Ovary (tissue), 3 donors: Measurements from ENCODE around the gene ANKRD10.
"Not testable (repeated sequence)": the region's sequence is repeated elsewhere in the genome, so short reads cannot be mapped to it uniquely, and the experiment has no call there.

Source experiments
- CTCF ChIP-seq, 3 donors: fragments of 450-650 bp in 2 of 3; fragments of 200-600 bp in 1 of 3; IDR thresholded peaks; one replicate each; pipeline versions ENCODE4 v1.5.1 to v1.8.0; 2016 to 2022; ENCODE audit warnings: antibody characterized with exemption in 3 of 3, mild to moderate bottlenecking in 1 of 3
- POLR2A ChIP-seq: fragments of 450-650 bp; IDR thresholded peaks from one replicate; pipeline ENCODE4 v1.6.1; 2017; ENCODE audit warnings: antibody characterized with exemption, mild to moderate bottlenecking, moderate library complexity
- donor health status: DM: no; HTN: no; CAD: no.

DNA sequence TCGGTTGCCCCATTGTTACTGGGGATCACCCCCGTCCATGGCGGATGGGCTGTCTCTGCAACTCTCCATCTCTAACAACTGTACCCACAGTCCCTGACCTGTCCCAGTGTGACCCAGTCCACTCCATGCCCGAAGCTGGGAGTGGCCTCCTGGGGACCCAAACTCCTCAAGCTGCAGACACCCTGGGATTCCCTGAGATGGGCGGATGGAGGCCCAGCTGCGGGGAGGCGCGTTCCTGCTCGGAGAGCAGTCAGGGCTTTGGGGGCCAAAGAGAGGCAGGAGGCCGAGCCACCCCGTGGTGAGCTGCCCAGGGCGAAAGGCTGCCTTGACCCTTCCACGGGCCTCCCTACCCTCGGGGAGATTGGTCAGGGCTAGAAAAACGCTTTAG lies 39.7 kb upstream of the ANKRD10 start:
- TF ChIP-seq CTCF (IDR thresholded peaks at IDR 0.05); POLR2A: not testable (repeated sequence)
